GM21723 (cell line): Measurements from ENCODE around the gene CHST11.
A peak's percentile ranks its signal among the peaks of the same experiment; 100 is the strongest.

ENCODE experiments used
- ATAC-seq: cut with Tn5 transposase; IDR thresholded peaks from one replicate; pipeline ENCODE4 v1.9.1; 2021; ENCODE audit warnings: mild to moderate bottlenecking, moderate library complexity; ENCODE audit not compliant: unreplicated experiment

CHST11 gene

GRCh38 chr12:104456417-104456949 is at the start of gene CHST11:
CHST11 (plus strand) TSS chr12:104456948.
- ATAC-seq: peak; percentile 60

DNA sequence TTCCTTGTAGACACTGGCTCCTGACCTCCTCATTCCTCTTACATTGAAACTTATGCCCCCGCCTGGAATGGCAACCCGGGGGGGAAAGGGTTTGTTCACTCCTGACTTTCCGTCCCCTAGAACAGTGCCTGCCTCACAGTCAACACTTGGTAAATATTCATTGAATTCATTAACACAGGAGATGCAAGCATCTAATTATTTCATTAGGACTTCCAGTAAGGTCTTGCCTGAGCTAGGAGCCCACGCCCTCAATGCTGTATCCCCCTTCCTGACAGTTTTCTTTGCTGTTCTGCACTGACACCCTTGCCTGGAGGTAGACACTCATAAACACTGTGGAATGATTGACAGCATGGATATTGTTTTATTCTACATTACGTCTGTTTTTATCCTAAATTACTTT is 49.3 kb upstream of the CHST11 start:
- no peak for ATAC-seq

GRCh38 chr12:104407922-104408321 is 48.8 kb upstream of the CHST11 start:
- ATAC-seq: no peak

DNA sequence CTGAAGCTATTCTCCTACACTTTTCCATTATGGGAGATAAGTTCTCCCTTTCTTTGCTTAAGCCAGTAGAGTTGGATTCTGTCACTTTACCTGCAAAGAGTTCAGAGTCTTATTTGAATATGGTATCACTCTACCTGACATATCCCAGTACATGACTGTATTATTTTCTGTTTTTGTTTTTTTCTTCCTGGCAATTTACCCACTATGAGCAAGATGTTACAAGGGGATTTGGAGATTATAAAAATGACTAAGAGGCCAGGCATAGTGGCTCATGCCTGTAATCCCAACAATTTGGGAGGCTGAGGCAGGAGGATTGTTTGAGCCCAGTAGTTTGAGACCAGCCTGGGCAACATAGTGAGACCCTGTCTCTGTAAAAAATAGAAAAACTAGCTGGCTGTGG is 46.4 kb upstream of the CHST11 start:
- no peak for ATAC-seq

DNA sequence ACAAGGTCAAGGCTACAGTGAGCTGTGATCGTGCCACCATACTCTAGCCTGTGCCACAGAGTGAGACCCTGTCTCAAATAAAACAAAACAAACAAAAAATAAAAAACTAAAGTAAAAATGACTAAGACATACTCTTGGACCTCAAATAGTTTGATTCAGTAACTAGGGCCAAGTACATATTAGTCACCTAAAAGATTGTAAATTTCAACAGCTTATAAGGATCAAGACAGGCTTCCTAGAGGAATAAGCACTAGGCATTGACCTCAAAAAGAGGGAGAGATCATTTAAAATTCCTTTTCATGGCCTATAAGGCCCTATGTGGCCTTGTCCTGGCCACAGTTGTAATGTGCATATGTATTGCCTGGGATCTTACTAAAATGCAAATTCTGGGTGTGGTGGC is 46.0 kb upstream of the CHST11 start:
- ATAC-seq: no peak

DNA sequence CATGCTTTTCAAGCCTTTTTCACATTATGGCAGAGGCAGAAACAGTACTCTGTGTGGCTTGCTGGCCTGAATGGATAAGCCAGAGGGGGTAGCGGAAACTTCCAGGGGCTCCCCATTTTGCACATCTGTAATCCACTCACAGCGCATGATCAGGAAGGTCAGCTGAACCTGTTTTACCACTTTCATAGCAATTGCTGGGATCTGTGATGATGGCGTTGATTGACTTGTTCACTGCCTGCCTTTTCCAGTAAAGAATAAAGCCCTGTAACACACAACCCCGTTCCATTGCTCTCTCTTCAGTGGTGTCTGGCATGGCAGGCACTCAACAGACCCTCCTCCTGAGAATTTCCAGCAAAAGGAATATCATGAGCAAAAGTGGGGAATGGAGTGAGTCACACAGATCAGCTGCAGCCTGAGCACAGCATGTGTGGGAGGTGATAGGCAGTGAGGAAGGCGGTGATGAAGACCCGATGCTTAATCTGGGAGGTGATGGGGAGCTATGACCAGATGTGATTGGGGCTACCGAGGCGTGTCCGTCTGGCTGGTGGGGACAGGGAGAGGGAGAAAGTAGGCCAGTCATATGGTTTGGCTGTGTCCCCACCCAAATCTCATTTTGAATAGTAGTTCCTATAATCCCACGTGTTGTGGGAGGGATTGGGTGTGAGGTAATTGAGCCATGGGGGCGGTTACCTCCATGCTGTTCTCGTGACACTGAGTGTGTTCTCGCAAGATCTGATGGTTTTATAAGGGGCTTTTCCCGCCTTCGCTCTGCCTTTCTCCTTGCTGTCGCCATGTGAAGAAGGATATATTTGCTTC is 44.7 kb upstream of the CHST11 start:
- no peak for ATAC-seq

DNA sequence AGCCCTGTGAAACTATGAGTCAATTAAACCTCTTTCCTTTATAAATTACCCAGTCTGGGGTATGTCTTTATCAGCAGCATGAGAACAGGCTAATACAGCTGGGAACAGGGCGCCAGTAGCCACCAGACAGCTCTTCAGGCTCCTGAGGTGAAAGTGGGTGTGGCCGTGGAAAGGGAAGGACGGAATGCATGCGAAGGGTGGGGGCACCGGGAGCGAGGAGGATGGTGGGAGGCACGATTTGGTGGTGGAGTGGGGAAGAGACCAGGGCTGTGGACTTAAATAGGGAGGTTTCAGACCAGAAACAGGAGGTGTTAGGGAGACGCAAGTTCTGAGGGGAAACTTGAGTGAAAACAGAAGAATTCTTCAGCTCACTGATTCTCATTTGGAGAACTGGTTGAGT is 44.1 kb upstream of the CHST11 start:
- ATAC-seq: no peak

GRCh38 chr12:104413330-104413729 is 43.4 kb upstream of the CHST11 start:
- no peak for ATAC-seq

- no peak for ATAC-seq
Observed at GRCh38 chr12:104414581-104415341, 42.0 kb upstream of the CHST11 start.

GRCh38 chr12:104415342-104415980 is 41.3 kb upstream of the CHST11 start:
- no peak for ATAC-seq

DNA sequence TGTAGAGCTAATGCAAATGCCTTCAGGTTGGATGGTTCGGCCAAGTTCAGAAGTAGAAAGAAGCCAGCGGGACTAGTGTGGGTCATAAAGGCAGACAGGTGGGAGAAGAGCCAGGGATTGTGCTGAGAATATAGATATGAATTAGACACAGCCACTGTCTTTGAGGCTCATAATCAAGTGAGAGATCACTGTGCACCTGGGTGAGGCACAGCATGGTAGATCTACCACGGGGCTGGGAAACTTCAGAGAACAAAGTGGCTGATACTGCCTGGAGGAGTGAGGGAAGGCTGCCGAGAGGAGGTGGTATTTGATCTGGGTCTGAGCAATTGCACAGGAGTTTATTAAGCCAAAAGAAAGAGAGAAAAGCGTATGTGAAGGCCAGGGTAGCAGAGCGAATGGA is 40.6 kb upstream of the CHST11 start:
- no peak for ATAC-seq

DNA sequence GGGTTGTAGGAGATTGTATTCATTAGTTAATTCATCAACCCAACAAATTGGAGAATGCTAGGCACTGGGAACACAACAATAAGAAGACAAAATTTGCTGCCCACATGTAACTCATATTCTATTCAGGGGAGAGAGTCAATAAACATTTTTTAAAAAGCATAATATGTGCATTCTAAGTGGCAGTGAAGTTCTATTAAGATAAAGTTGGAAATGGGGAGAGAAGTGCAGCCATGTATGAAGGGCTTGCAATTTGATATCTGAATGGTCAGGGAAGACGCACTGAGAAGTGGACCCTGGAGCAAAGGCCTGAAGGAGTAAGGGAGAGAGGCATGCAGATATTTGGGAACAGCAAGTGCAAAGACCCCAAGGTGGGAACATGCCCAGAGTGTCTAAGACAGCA is 40.2 kb upstream of the CHST11 start:
- ATAC-seq: no peak

DNA sequence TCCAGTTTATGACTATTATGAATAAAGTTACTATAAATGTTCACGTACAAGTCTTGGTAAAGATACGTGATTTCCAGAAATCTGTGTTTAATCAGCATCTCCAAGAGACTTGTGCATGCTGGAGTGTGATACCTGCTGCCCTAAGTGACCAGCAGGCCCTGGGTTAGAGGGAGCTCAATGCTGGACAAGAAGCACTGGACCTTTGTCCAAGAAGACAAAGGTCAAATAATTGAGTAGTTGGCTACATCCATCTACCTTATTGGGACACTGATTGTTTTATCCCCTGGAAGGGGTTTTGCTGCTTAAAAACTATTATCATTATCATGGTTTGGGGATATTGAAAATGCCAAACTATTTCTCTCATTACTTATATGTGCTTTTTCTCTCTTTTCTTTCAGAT is 37.0 kb upstream of the CHST11 start:
- no peak for ATAC-seq

DNA sequence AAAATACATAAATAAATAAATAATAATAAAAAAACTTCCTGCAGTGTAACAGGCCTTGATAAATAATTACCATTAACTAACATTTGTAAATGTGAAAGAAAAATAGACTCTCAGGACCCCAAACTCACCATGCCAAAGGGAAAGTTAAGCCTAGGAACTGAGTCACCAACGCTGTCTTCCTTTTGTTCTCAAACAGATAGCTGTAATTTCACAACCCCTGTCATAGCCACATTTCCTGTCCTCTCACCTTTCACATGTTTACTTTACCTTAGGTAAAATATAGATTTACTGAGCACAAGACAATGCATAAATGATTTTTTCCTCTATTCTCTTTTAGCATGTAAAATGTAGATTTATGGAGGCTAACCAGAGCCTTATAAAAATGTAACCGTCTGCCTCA is 35.9 kb upstream of the CHST11 start:
- no peak for ATAC-seq

GRCh38 chr12:104421343-104421742 is 35.4 kb upstream of the CHST11 start:
- no peak for ATAC-seq

DNA sequence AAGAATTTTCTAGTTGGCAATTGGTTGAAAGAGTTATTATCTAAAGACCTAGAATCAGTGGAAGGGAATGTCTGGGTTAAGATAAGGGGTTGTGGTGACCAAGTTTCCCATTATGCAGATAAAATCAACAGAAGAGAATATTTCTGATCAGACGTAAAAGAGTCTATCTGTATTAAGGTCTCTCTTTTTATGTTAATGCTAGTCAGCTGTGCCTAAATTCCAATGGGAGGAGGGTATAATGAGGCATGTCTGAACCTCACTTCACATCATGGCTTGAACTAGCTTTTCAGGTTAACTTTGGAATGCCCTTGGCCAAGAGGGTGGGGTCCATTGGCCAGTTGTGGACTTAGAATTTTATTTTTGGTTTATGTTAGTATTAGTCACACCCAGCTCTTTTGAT is 34.3 kb upstream of the CHST11 start:
- no peak for ATAC-seq

DNA sequence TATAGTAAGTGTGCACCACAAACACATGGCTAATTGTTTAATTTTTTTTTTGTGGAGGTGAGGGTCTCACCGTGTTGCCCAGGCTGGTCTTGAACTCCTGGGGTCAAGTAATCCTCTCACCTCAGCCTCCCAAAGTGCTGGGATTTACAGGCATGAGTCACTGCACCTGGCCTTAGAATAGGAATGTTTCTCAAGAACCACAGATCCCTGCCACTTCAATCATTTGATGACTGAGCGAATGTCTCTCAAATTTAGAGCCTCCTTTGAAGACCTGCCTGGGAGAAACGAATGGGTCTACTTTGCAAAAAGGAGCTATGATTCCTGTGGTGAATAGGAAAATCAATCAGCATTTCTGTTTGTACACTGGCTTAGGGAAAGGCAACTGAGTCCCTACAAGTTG is 33.5 kb upstream of the CHST11 start:
- ATAC-seq: no peak

DNA sequence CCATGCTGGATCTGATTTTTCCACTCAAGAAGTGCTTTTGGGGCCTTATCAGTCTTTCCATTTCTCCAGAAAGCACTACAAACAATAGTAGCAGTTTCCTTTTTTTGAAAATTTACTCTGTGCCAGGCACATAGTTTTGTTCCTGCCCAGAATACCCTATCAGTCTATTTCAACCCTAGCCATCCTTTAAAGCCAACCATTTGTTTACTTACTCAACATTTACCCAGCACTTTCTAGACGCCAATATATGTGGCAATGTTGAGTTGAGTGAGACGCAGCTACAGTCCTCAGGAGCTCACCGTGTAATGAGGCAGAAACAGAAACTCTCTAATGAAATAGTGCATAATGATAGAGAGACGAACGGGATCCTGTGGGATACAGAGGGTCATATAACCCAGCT is 32.9 kb upstream of the CHST11 start:
- ATAC-seq: no peak

DNA sequence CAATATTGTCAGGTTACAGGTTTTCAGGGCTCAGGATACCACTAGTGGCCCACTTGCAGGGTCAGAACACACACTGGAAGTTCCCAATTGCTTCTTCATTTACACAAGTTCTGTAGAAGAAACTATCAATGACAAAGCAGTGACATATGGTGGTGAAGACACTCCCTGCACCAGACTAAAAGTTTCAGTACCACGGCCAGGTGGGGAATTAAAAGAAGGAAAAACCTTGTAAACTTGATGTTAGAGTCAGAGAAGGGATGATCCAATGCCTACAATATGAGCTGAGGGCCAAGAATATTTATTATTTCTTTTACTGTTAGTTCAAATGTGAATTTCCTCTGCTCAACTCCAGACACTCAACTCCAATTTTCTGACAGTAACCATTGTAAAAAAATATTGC is 31.8 kb upstream of the CHST11 start:
- ATAC-seq: no peak

- ATAC-seq: no peak
Observed at GRCh38 chr12:104425614-104426013, 31.1 kb upstream of the CHST11 start.

DNA sequence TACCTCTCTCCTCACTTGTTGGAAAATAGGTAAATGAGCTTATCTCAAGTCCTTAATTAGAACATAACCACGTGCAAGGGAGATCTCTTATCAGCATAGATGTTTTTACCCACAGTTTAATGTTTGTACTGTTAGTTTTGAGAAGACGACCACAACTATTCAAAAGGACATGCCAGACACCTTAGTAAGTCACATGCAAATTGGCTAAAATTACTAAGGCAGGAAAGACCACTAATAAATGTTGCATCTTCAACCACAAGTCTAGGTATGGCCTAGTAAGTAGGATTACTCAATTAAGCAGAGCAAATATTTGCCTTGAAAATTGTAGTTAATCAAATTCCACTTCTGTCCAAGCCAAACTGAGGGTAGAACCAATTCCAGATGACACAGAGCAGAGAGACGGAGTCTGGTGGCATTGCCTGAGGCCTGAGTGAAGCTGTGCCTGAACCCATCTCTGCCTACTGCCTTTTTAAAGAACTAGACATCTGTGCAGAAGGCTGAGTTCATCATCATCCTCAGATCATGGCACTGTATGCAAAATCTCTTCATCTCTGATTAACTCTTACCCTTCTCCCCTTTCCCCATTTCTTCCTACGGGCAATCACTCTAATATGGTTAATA is 29.7 kb upstream of the CHST11 start:
- no peak for ATAC-seq
